Transverse colon (tissue), 3 donors: ENCODE results near the gene SMIM1.

Experiments used
- POLR2A ChIP-seq: fragments of 450-650 bp; IDR thresholded peaks from one replicate; pipeline ENCODE4 v1.6.1; 2016; ENCODE audit warnings: antibody characterized with exemption, mild to moderate bottlenecking, moderate library complexity
- TF ChIP-seq, protein P1 (sequence below), 5 experiments: fragments of 200-600 bp in 3 of 5; fragments of 450-650 bp in 2 of 5; sonication (generic) in 3 of 5; IDR thresholded peaks; 1 replicate in 2 of 5; 2 replicates in 3 of 5; pipeline ENCODE4 v1.5.1; 2016 to 2017; ENCODE audit warnings: antibody characterized with exemption in 5 of 5, inconsistent platforms in 3 of 5, mild to moderate bottlenecking in 2 of 5, moderate library complexity in 1 of 5

DNA sequence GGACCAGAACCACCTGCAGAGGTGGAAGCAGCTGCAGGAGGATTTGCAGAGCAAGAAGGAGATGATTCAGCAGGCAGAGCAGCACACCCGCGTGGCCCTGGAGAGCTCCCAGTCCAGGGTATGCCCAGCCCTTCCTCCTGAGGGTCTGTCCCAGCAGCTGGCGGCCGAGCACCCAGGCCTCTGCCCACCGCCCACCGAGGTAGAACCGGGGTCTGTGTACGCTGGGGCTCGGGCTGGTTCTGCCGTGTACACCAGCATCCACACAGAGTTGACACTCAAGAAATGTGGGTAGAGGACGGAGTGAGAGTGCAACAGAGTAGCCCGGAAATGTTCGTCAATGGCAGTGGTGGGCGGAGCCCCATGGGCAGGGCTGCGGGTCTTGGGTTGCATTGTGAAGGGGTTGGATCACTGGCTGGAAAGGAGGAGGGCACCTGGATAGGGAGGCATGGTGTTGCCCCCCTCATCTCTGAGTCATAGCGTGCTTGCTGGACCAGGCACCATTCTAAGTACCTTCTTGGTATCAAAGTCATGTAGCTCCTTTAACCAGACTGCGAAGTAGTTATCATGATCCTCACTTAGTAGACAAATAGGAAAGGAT lies 5.1 kb upstream of the SMIM1 start:
- TF ChIP-seq, protein P1, sequence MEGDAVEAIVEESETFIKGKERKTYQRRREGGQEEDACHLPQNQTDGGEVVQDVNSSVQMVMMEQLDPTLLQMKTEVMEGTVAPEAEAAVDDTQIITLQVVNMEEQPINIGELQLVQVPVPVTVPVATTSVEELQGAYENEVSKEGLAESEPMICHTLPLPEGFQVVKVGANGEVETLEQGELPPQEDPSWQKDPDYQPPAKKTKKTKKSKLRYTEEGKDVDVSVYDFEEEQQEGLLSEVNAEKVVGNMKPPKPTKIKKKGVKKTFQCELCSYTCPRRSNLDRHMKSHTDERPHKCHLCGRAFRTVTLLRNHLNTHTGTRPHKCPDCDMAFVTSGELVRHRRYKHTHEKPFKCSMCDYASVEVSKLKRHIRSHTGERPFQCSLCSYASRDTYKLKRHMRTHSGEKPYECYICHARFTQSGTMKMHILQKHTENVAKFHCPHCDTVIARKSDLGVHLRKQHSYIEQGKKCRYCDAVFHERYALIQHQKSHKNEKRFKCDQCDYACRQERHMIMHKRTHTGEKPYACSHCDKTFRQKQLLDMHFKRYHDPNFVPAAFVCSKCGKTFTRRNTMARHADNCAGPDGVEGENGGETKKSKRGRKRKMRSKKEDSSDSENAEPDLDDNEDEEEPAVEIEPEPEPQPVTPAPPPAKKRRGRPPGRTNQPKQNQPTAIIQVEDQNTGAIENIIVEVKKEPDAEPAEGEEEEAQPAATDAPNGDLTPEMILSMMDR (IDR thresholded peaks at IDR 0.05), result no peak
- TF ChIP-seq POLR2A, result no peak
